ENCODE results near the gene SRSF9. TPM values are rescaled to one million over a fixed set of nuclear protein-coding genes. Genes with fewer than 3 reads are reported as not detected.

Gene SRSF9
- total and polyA plus RNA-seq, 12 donors = 25.4 to 54.7 (median 32.0) TPM

DNA sequence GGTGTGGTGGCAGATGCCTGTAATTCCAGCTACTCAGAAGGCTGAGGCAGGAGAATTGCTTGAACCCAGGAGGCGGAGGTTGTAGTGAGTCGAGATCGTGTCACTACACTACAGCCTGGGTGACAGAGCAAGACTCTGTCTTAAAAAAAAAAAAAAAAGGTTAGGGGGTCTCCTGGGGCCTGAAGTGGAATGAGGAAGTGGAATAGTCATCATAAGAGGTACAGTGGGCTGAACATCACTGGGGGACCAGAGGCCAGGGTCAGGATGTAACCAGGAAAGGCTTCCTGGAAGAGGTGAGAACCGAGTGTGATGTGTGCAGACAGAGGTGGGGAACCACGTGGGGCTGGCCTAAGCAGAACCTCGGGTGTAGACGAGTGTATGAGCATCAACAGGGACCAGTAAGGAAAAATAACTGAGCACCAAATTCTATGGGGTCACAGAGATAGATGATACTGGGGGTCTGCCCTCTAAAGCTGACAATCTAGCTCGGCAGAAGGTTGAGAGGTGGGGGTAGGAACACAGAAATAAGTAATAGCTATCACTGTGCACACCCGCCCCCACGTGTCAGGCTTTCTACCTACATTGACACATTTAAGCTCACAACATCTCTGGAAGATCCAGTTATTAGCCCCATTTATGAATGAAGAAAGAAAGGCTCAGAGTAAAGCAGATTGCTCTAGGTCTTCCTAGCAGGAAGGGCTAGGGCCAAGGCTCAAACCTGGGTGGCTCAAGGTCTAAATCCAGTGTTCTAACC, 36.6 kb downstream of the SRSF9 start:
- Histone ChIP-seq H3K4me3 (no peak overlapping the region), H3K4me1 (peaks cover 0 to 6% (median 0%) of the 10 kb centered on the region in 9 donors), H3K27ac (no peak overlapping the region), H3K9me3 (no peaks in the 10 kb centered on the region), H3K36me3 (no peaks in the 10 kb centered on the region), H3K27me3 (peaks cover 0 to 5% (median 0%) of the 10 kb centered on the region in 7 donors)
- no peak for ATAC-seq
- intact Hi-C loops (cut with DNase I) = no loop called here
- TF ChIP-seq, protein P1, sequence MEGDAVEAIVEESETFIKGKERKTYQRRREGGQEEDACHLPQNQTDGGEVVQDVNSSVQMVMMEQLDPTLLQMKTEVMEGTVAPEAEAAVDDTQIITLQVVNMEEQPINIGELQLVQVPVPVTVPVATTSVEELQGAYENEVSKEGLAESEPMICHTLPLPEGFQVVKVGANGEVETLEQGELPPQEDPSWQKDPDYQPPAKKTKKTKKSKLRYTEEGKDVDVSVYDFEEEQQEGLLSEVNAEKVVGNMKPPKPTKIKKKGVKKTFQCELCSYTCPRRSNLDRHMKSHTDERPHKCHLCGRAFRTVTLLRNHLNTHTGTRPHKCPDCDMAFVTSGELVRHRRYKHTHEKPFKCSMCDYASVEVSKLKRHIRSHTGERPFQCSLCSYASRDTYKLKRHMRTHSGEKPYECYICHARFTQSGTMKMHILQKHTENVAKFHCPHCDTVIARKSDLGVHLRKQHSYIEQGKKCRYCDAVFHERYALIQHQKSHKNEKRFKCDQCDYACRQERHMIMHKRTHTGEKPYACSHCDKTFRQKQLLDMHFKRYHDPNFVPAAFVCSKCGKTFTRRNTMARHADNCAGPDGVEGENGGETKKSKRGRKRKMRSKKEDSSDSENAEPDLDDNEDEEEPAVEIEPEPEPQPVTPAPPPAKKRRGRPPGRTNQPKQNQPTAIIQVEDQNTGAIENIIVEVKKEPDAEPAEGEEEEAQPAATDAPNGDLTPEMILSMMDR (IDR thresholded peaks at IDR 0.05) = no peak
- WGBS, 2 donors = 56 to 61% methylated on average over 10 of the region's 10 CpGs
- DNase-seq = no peak

DNA sequence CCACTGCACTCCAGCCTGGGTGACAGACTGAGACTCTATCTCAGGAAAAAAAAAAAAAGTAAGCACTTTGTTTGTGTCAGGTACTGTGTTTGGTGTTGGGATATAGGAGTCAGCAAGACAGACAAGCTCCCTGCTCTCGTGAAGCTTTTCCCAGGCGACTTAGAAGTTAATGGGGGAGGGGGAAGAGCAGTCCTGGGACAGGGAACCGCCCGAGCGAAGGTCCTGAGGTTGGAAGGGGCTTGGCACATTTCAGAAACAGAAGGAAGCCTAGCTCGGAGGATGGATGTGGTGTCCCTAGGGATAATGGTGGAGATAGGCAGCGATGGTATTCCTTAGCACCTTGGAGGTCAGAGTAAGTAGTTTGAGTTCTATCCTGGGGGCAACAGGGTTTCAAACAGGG, 40.2 kb downstream of the SRSF9 start:
- peaks cover 0 to 5% (median 0%) of the 10 kb centered on the region in 9 donors for H3K4me1 ChIP-seq
- H3K4me3 ChIP-seq = no peak overlapping the region
- no peaks in the 10 kb centered on the region for H3K9me3 ChIP-seq
- DNase-seq (no peak), ATAC-seq (no peak)
- H3K36me3 ChIP-seq = no peaks in the 10 kb centered on the region
- H3K27me3 ChIP-seq = peaks cover 0 to 5% (median 0%) of the 10 kb centered on the region in 7 donors
- H3K27ac ChIP-seq = no peak overlapping the region
- intact Hi-C loops (cut with DNase I) = loop anchor here in 1 of 10 donors (5.0 kb wide), 1 partner anchor 72 kb away; no protein-coding TSS in a partner anchor
- TF ChIP-seq, protein P1 (IDR thresholded peaks at IDR 0.05) = no peak
- WGBS, 2 donors = 55 to 58% methylated on average over 7 of the region's 7 CpGs

DNA sequence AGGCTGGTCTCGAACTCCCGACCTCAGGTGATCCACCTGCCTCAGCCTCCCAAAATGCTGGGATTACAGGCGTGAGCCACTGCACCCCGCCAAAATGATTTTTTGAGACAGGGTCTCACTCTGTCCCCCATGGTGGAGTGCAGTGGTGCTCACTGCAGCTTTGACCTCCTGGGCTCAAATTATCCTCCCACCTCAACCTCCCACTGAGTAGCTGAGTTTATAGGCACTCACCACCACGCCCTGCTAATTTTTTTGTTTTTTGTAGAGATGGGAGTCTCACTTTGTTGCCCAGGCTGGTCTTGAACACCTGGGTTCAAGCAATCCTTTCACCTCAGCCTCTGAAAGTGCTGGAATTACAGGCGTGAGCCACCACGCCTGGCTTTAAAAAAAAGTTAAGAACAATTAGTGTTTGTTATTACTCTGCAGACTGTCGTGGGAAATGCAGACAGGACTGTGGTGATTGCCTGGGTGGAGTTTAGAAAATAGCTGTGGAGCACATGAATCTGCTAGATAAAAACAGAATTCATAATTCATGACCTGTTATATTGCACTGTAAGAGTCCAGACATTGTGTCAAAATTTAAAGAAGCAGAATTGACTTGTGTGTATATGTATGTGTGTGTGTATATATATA, 40.8 kb downstream of the SRSF9 start:
- peaks cover 0 to 5% (median 0%) of the 10 kb centered on the region in 9 donors for H3K4me1 ChIP-seq
- ATAC-seq (no peak), DNase-seq (no peak)
- H3K4me3 ChIP-seq = no peak overlapping the region
- no peaks in the 10 kb centered on the region for H3K36me3 ChIP-seq
- no peak overlapping the region for H3K27ac ChIP-seq
- H3K27me3 ChIP-seq = peaks cover 0 to 5% (median 0%) of the 10 kb centered on the region in 7 donors
- WGBS, 2 donors = 65 to 66% methylated on average over 8 of the region's 8 CpGs
- intact Hi-C loops (cut with DNase I) = loop anchor here in 1 of 10 donors (5.0 kb wide), 1 partner anchor 71 kb away; no protein-coding TSS in a partner anchor
- no peaks in the 10 kb centered on the region for H3K9me3 ChIP-seq
- TF ChIP-seq, protein P1 (IDR thresholded peaks at IDR 0.05) = no peak

DNA sequence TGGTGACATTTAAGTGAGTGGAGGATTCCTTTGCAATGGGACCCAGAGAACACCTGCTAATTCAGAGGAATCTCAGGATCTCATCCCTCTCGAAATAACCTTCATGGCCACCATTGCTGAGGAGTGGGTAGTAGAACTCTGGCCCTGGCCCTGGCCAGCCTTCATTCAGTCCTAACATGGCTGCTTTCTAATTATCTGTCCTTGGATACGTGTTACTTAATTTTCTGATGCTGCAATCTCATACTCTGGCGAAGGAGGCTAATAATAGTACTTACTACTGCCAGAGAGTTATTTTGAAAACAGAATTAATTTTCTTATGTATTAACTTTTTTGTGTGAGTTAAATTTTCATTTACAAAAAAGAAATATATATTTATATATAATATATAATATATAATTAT, 43.8 kb downstream of the SRSF9 start:
- H3K36me3 ChIP-seq = no peaks in the 10 kb centered on the region
- H3K27me3 ChIP-seq = peaks cover 0 to 4% (median 0%) of the 10 kb centered on the region in 7 donors
- intact Hi-C loops (cut with DNase I) = loop anchor here in 1 of 10 donors (5.0 kb wide), 1 partner anchor 68 kb away; no protein-coding TSS in a partner anchor
- H3K9me3 ChIP-seq = no peaks in the 10 kb centered on the region
- 57 to 65% methylated on average over 3 of the region's 3 CpGs for WGBS, 2 donors
- peaks cover 0 to 5% (median 0%) of the 10 kb centered on the region in 9 donors for H3K4me1 ChIP-seq
- peak overlapping the region in 3 of 10 donors; percentile 19 to 43 (median 41) for H3K27ac ChIP-seq
- ATAC-seq = peak in 4 of 8 donors; percentile 59 to 70 (median 64)
- DNase-seq = no peak
- no peak overlapping the region for H3K4me3 ChIP-seq
- TF ChIP-seq, protein P1 (IDR thresholded peaks at IDR 0.05) = no peak

Data from heart right ventricle (tissue), 16 donors.